RWPE1 (cell line): ENCODE results near the gene AXL.

Experiments used
- CTCF ChIA-PET: fragments of 350-600 bp; sonication (Branson Sonifier 250); formaldehyde crosslinking; extraction: SDS; loops from one replicate; lab custom pipeline; 2021; lab: Yijun Ruan, JAX
- POLR2A ChIA-PET: fragments of 400-600 bp; formaldehyde crosslinking; extraction: SDS; loops from one replicate; lab custom pipeline; 2020; ENCODE audit warnings: antibody characterized with exemption; ENCODE audit not compliant: low non-redundant PET; lab: Yijun Ruan, JAX
- DNase-seq: peaks from one replicate; pipeline ENCODE4 v3.0.0; 2012; ENCODE audit warnings: low spot score
- H3K27ac ChIP-seq: fragments of 450-650 bp; 2 replicates; pipeline ENCODE4 v1.5.1; 2017
- TF ChIP-seq, protein P1 (sequence below): fragments of 450-650 bp; conservative IDR thresholded peaks from 2 replicates; pipeline ENCODE4 v1.5.1; 2017; ENCODE audit warnings: low read depth, mild to moderate bottlenecking

The AXL gene

GRCh38 chr19:41297628-41298347 is 78.8 kb downstream of the AXL start:
- TF ChIP-seq, protein P1, sequence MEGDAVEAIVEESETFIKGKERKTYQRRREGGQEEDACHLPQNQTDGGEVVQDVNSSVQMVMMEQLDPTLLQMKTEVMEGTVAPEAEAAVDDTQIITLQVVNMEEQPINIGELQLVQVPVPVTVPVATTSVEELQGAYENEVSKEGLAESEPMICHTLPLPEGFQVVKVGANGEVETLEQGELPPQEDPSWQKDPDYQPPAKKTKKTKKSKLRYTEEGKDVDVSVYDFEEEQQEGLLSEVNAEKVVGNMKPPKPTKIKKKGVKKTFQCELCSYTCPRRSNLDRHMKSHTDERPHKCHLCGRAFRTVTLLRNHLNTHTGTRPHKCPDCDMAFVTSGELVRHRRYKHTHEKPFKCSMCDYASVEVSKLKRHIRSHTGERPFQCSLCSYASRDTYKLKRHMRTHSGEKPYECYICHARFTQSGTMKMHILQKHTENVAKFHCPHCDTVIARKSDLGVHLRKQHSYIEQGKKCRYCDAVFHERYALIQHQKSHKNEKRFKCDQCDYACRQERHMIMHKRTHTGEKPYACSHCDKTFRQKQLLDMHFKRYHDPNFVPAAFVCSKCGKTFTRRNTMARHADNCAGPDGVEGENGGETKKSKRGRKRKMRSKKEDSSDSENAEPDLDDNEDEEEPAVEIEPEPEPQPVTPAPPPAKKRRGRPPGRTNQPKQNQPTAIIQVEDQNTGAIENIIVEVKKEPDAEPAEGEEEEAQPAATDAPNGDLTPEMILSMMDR: no peak
- DNase-seq: no peak
- no peak overlapping the region for H3K27ac ChIP-seq
- ChIA-PET POLR2A (interaction anchor here (0.5 kb wide), 1 partner anchor 110 kb away, joined by 3 read pairs; no protein-coding TSS in a partner anchor), CTCF (interaction anchor here (0.5 to 1.6 kb wide), 3 partner anchors 10 to 12 kb away, joined by 3 to 9 read pairs (median 4); no protein-coding TSS in a partner anchor)

- no peak overlapping the region for H3K27ac ChIP-seq
- ChIA-PET POLR2A (interaction anchor here (0.5 kb wide), 1 partner anchor 110 kb away, joined by 3 read pairs; no protein-coding TSS in a partner anchor), CTCF (interaction anchor here (0.5 to 1.6 kb wide), 4 partner anchors 9 to 27 kb away, joined by 3 to 9 read pairs (median 4); no protein-coding TSS in a partner anchor)
Measured at GRCh38 chr19:41298348-41298964, 79.4 kb downstream of the AXL start.

DNA sequence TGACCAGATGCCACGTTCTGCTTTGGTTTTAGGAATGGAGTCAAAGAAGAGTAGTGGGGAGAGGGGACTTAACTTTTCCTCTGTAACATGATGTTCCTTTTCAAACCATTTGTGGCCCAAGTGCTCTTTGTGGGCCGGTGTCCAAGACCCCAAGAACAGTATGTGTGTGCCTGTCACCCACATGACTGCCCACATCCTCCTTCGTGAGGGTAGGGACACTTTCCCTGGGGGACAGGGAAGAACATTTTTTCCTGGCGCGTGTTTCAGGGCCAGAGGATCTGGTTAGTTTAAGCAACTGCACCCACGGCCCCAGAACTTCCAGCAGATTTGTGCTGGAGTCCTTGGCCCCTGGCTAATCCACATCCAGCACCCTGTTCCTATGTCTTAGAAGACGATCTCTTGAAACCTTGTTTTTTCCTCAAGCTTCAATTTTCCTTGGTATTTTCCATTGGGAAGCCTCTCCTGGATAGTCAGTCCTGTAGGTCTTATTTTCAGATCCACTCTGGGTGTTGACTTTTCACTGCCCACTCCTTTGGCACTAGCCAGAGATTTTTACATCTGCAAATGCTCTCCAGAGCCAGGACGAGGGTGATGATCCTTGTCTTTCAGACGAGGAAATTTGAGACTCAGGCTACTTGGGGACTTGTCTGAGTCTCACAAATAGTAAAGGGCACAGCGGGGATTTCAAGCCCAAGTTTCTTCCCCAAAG is 80.2 kb downstream of the AXL start:
- TF ChIP-seq, protein P1: no peak
- CTCF ChIA-PET: interaction anchor here (0.7 to 1.6 kb wide), 2 partner anchors 9 to 28 kb away, joined by 3 to 9 read pairs; no protein-coding TSS in a partner anchor
- DNase-seq: no peak
- no peak overlapping the region for H3K27ac ChIP-seq
- POLR2A ChIA-PET: no interaction called here

More at GRCh38 chr19:41298348-41298964, 79.4 kb downstream of the AXL start:
- TF ChIP-seq, protein P1: no peak
- DNase-seq: no peak

- POLR2A ChIA-PET: no interaction called here
- DNase-seq: no peak
- TF ChIP-seq, protein P1: no peak
- CTCF ChIA-PET: no interaction called here
- H3K27ac ChIP-seq: no peak overlapping the region
Measured at GRCh38 chr19:41299755-41300089, 80.7 kb downstream of the AXL start.

GRCh38 chr19:41300555-41300954 is 81.5 kb downstream of the AXL start:
- H3K27ac ChIP-seq: no peak overlapping the region
- CTCF ChIA-PET: no interaction called here
- TF ChIP-seq, protein P1: no peak
- POLR2A ChIA-PET: no interaction called here
- DNase-seq: no peak
